Measurements from ENCODE around the gene ABCB8. TPM values are rescaled to one million over a fixed set of nuclear protein-coding genes. Genes with fewer than 3 reads are reported as not detected.

Gene ABCB8
- total and polyA plus RNA-seq, 9 of the 15 experiments (the other 6 are each of a cell fraction or from before 2014, with no cell fraction given), result 7.6 to 106 (median 36.3) TPM

DNA sequence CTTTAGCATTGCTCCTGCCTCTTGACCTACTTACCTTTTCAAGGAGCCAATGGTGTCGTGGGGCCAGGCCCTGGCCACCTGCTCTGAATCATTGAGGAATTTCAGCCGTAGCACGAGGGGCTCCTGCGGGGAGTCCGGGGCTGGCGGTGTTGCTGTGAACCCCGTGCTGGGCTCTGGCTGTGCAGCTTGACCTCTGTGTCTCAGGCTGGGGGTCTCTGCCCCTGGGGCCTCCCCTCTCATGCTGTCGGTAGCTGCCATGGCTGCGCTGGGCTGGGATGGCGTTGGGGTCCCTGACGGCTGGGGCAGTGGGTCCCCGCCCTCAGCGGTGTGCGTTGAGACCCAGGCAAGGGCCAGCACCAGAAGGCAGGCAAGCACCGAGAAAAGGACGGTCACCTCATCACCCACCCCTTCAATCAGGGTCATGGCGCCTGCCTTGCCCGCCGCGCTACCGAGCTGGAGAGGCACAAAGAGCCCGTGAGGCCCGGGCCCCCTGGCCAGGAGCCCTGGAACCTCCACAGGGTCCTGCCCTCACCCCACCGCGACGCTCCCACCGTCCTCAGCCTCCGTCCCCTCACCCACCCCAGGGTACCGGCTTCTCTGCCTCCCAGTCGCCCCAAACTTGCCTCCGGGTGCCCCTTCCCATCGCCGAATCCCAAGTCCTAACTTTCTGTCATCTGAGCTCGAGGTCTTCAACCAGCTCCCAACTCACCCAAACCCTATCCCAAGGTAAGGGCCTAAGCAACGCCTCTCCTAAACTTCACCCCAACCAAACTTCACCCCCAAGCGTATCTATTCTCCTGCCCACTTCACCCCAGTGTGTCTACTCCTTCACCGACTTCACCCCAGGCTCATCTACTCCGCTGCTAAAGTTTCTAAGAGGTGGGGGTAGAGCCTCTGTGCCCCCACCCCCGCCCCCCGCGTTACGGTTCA, 54.2 kb downstream of the ABCB8 start (continued):
- TF ChIP-seq CUX1 (CRISPR knock-in tag; IDR thresholded peaks at IDR 0.05) (no peak), ZNF277 (CRISPR knock-in tag; IDR thresholded peaks at IDR 0.05; ENCODE audit: borderline replicate concordance) (no peak), L3MBTL2 (IDR thresholded peaks at IDR 0.05) (peak; percentile 89), SPI1 (IDR thresholded peaks at IDR 0.05; ENCODE audit: borderline replicate concordance, low read depth, low read length) (no peak), FOXA1 (IDR thresholded peaks at IDR 0.05; ENCODE audit: borderline replicate concordance) (no peak), CGGBP1 (CRISPR knock-in tag; IDR thresholded peaks at IDR 0.05) (0 out of 2 replicates have a peak, but pooled peaks have one; percentile 10), SMAD1 (IDR thresholded peaks at IDR 0.05; ENCODE audit: low read depth, low read length, partially characterized antibody) (no peak), SMARCB1 (IDR thresholded peaks at IDR 0.05; ENCODE audit: insufficient read length, low read depth) (no peak), HIVEP1 (CRISPR knock-in tag; IDR thresholded peaks at IDR 0.05) (no peak), YBX1 (IDR thresholded peaks at IDR 0.05) (no peak), SAP30 (IDR thresholded peaks at IDR 0.05; ENCODE audit: borderline replicate concordance, insufficient read depth, low read depth, low read length, poor library complexity, severe bottlenecking) (peak; percentile 47), ZNF174 (CRISPR knock-in tag; IDR thresholded peaks at IDR 0.05) (no peak), GABPA (tag; conservative IDR thresholded peaks at IDR 0.05; ENCODE audit: low read depth) (no peak), ZNF551 (CRISPR knock-in tag; IDR thresholded peaks at IDR 0.05) (no peak), CBFB (CRISPR knock-in tag; IDR thresholded peaks at IDR 0.05) (peak; percentile 53; the same call in 1 of the 2 replicates), ZNF436 (CRISPR knock-in tag; IDR thresholded peaks at IDR 0.05) (no peak)
- TF ChIP-seq, protein P1, sequence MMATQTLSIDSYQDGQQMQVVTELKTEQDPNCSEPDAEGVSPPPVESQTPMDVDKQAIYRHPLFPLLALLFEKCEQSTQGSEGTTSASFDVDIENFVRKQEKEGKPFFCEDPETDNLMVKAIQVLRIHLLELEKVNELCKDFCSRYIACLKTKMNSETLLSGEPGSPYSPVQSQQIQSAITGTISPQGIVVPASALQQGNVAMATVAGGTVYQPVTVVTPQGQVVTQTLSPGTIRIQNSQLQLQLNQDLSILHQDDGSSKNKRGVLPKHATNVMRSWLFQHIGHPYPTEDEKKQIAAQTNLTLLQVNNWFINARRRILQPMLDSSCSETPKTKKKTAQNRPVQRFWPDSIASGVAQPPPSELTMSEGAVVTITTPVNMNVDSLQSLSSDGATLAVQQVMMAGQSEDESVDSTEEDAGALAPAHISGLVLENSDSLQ (IDR thresholded peaks at IDR 0.05), result peak; percentile 26; the same call in 1 of the 2 replicates
- TF ChIP-seq, protein P2, sequence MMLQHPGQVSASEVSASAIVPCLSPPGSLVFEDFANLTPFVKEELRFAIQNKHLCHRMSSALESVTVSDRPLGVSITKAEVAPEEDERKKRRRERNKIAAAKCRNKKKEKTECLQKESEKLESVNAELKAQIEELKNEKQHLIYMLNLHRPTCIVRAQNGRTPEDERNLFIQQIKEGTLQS (IDR thresholded peaks at IDR 0.05), result no peak
- TF ChIP-seq, protein P2 (CRISPR knock-in tag; conservative IDR thresholded peaks at IDR 0.05), result no peak

All from K562 (cell line).